Thoracic aorta (tissue), 2 donors: ENCODE results near the gene ZNF530. TPM values are rescaled to one million over a fixed set of nuclear protein-coding genes. Genes with fewer than 3 reads are reported as not detected.

Experiments
- ATAC-seq: fragments of 150-250 bp; one replicate; pipeline ENCODE4 v1.8.0; 2017; ENCODE audit warnings: low read depth; ENCODE audit not compliant: insufficient number of reproducible peaks, low FRiP score
- DNase-seq: peaks from one replicate; pipeline ENCODE4 v3.0.0-alpha.2; 2020; ENCODE audit warnings: low spot score
- H3K27ac ChIP-seq, 2 donors: fragments of 200-600 bp; sonication (generic); 1 replicate in 1 of 2; 2 replicates in 1 of 2; pipeline ENCODE4 v1.5.1; 2016; ENCODE audit warnings: mild to moderate bottlenecking in 2 of 2, moderate library complexity in 2 of 2
- H3K27me3 ChIP-seq: fragments of 200-600 bp; sonication (generic); replicated peaks from 2 replicates; pipeline ENCODE4 v1.6.0; 2016; ENCODE audit warnings: mild to moderate bottlenecking; ENCODE audit not compliant: insufficient read depth
- H3K36me3 ChIP-seq: fragments of 200-600 bp; sonication (generic); one replicate; pipeline ENCODE4 v1.5.1; 2016
- H3K4me1 ChIP-seq, 2 donors: fragments of 200-600 bp; sonication (generic); 1 replicate in 1 of 2; 2 replicates in 1 of 2; pipeline versions ENCODE4 v1.5.1 to v1.6.0; 2016; ENCODE audit warnings: low read depth in 2 of 2, mild to moderate bottlenecking in 1 of 2; ENCODE audit not compliant: control insufficient read depth in 1 of 2
- H3K4me3 ChIP-seq: fragments of 200-600 bp; sonication (generic); 2 replicates; pipeline ENCODE4 v1.5.1; 2016; ENCODE audit warnings: mild to moderate bottlenecking
- H3K9me3 ChIP-seq: fragments of 200-600 bp; sonication (generic); 2 replicates; pipeline ENCODE4 v1.5.1; 2016
- total RNA-seq, 2 donors: library from RNA; depleted of rRNA; stranded (reverse); fragments of >200 nt; gene quantifications; one replicate each; pipeline versions ENCODE4 v1.1.0 to v1.2.3, GENCODE V29; 2016
- TF ChIP-seq, protein P1 (sequence below): fragments of 200-600 bp; sonication (generic); IDR thresholded peaks from one replicate; pipeline ENCODE4 v1.5.1; 2019; ENCODE audit warnings: antibody characterized with exemption

ZNF530 gene
- total RNA-seq, 2 donors from 2014 or later = 3.8 to 7.4 TPM

DNA sequence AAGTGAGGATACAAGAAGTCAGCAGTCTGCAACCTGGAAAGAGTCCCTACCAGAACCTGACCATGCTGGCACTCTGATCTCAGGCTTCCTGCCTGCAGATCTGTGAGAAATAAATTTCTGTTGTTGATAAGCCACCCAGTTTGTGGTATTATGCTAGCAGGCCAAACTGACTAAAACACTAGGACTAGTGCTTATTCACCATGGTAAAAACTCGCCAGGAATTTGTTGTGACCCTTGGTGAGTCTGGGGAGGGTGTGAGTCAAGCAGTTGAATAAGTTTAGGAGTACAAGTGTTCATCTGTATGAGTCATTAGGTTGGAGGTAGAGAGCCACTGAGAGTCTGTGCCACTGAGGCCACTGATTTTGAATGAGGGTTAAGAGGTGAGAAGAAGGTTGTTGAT, 12.2 kb upstream of the ZNF530 start:
- no peak overlapping the region for H3K27ac ChIP-seq
- ATAC-seq = no peak
- H3K4me3 ChIP-seq = no peak overlapping the region
- DNase-seq = no peak
- peaks cover 5 to 15% of the 10 kb centered on the region in 2 donors for H3K4me1 ChIP-seq
- peaks cover 60% of the 10 kb centered on the region for H3K9me3 ChIP-seq
- peaks cover 31% of the 10 kb centered on the region for H3K36me3 ChIP-seq
- no peaks in the 10 kb centered on the region for H3K27me3 ChIP-seq
- TF ChIP-seq, protein P1, sequence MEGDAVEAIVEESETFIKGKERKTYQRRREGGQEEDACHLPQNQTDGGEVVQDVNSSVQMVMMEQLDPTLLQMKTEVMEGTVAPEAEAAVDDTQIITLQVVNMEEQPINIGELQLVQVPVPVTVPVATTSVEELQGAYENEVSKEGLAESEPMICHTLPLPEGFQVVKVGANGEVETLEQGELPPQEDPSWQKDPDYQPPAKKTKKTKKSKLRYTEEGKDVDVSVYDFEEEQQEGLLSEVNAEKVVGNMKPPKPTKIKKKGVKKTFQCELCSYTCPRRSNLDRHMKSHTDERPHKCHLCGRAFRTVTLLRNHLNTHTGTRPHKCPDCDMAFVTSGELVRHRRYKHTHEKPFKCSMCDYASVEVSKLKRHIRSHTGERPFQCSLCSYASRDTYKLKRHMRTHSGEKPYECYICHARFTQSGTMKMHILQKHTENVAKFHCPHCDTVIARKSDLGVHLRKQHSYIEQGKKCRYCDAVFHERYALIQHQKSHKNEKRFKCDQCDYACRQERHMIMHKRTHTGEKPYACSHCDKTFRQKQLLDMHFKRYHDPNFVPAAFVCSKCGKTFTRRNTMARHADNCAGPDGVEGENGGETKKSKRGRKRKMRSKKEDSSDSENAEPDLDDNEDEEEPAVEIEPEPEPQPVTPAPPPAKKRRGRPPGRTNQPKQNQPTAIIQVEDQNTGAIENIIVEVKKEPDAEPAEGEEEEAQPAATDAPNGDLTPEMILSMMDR = no peak

DNA sequence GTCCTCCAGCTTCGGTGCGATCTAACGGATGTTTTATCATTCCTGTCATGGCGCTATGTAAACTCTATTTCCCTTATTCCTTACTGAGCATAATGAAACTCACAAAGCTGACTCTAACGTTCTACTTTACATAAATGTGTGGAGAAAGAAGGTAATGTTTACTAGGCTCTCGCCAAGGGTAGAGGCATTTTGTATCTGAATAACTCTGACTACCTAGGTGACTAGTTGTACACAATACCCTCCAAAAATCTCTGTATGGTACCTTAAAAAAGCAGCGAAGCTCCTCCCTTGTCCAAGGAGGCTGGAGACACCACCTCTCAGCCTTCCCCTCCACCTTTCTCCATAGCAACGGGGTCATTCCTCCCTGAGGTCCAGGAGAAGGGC, 316 bp upstream of the ZNF530 start:
- Histone ChIP-seq H3K4me3 (peak overlapping the region; percentile 78), H3K36me3 (peaks cover 14% of the 10 kb centered on the region), H3K27me3 (no peaks in the 10 kb centered on the region), H3K27ac (no peak overlapping the region), H3K9me3 (peaks cover 22% of the 10 kb centered on the region), H3K4me1 (peaks cover 4 to 6% of the 10 kb centered on the region in 2 donors)
- ATAC-seq (no peak), DNase-seq (no peak)
- TF ChIP-seq, protein P1 = no peak

DNA sequence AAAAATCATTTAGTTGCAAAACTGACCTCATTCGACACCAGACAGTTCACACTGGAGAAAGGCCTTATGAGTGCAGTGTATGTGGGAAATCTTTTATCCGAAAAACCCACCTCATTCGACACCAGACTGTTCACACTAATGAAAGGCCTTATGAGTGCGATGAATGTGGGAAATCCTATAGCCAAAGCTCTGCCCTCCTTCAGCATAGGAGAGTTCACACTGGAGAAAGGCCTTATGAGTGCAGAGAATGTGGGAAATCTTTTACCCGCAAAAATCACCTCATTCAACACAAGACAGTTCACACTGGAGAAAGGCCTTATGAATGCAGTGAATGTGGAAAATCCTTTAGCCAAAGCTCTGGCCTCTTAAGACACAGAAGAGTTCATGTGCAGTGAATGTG, 7.2 kb downstream of the ZNF530 start:
- no peaks in the 10 kb centered on the region for H3K27me3 ChIP-seq
- H3K4me3 ChIP-seq = no peak overlapping the region
- H3K9me3 ChIP-seq = peaks cover 60% of the 10 kb centered on the region
- no peaks in the 10 kb centered on the region for H3K4me1 ChIP-seq
- no peak overlapping the region for H3K27ac ChIP-seq
- TF ChIP-seq, protein P1 = no peak
- no peak for DNase-seq
- ATAC-seq = no peak
- peaks cover 43% of the 10 kb centered on the region for H3K36me3 ChIP-seq

DNA sequence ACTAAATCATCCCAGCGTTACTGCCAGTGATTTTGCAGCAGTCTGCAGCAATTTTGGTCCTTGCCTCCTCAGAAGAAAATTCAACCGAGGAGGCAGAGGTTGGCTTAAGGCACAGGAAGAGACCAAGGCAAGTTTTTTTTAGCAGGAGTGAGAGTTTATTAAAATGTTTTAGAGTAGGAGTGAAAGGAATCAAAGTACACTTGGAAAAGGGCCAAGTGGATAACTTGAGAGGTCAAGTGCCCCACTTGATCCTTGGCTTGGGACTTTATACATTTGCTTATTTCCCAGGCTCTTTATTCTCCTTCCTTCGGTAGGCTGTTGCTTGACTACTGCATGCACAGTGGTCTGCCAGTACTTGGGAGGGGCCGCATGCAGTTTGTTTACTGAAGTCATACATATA, 11.4 kb downstream of the ZNF530 start:
- Histone ChIP-seq H3K4me3 (no peak overlapping the region), H3K27ac (no peak overlapping the region), H3K4me1 (peaks cover 0 to 10% of the 10 kb centered on the region in 2 donors), H3K27me3 (no peaks in the 10 kb centered on the region), H3K36me3 (peaks cover 21% of the 10 kb centered on the region), H3K9me3 (peaks cover 44% of the 10 kb centered on the region)
- DNase-seq (no peak), ATAC-seq (no peak)
- TF ChIP-seq, protein P1 = no peak

DNA sequence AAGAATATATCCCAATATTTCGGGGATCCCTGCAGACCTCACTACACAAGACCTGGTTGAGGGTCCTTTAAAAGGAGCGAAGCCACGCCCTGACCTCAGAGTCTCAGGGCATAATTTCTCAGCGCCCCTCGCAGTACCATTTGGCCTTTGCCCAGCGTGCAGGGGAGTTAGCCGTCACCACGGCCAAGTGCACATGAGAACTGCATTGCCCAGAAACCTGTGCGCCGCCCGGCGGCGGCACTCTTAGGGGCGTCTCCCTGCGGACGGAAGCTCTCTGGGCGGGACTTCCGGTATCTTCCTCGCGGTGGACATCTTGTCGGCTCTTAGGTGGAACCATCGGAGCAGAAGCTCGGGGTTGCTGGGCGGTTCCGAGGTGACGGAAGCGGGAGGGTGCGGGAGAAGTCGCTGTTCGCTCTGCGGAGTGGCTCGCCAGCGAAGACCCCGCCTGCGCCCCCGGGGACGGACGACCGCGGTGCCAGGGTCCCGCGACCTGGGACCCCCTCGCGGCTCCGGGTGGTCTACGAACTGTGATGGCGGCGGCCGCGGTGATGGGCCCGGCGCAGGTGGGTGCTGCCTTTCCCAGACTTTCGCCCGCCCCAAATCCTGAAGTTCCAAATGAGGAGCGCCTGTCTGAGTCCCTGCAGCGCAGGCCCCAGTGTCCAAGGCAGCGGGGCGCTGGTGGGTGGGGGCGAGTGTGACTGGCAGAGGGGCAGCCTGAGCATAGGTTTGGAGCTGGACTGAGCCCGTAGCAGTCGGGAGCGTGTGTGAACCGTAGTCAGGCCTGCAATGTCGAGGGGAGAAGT, 14.5 kb downstream of the ZNF530 start, which contains the start of gene ZNF134:
Gene ZNF134, plus strand, starts transcription at position 302 of the 803 bp plus-strand sequence. CDS start 5,227 bp downstream, outside the sequence.
- Histone ChIP-seq H3K27me3 (no peaks in the 10 kb centered on the region), H3K9me3 (peaks cover 49% of the 10 kb centered on the region), H3K4me3 (peak within 1 kb of the TSS; percentile 75), H3K36me3 (peaks cover 37% of the 10 kb centered on the region), H3K27ac (peak within 1 kb of the TSS in 1 of 2 donors; percentile 1), H3K4me1 (peaks cover 0 to 10% of the 10 kb centered on the region in 2 donors)
- ATAC-seq (peak; percentile 73), DNase-seq (peak; percentile 49)
- TF ChIP-seq, protein P1 = no peak
